HG02840 (cell line): ENCODE data around the gene SNORC.

Source experiments
- ATAC-seq: cut with Tn5 transposase; IDR thresholded peaks from one replicate; pipeline ENCODE4 v1.9.1; 2021; ENCODE audit warnings: mild to moderate bottlenecking, moderate library complexity, moderate number of reproducible peaks; ENCODE audit not compliant: unreplicated experiment, low FRiP score

Gene SNORC

GRCh38 chr2:232920760-232921159 lies 50.7 kb downstream of the SNORC start:
- ATAC-seq, result no peak

GRCh38 chr2:232924433-232924832 lies 54.4 kb downstream of the SNORC start:
- ATAC-seq, result no peak

GRCh38 chr2:232925153-232925820 lies 55.2 kb downstream of the SNORC start:
- no peak for ATAC-seq

GRCh38 chr2:232925821-232926156 lies 55.7 kb downstream of the SNORC start:
- no peak for ATAC-seq

- ATAC-seq, result no peak
These were observed 56.4 kb downstream of the SNORC start for GRCh38 chr2:232926431-232926939.

GRCh38 chr2:232927032-232927792 lies 57.1 kb downstream of the SNORC start:
- no peak for ATAC-seq

GRCh38 chr2:232927793-232928550 lies 57.9 kb downstream of the SNORC start:
- ATAC-seq, result no peak
